ENCODE results near the gene ASB13. TPM values are rescaled to one million over a fixed set of nuclear protein-coding genes. Genes with fewer than 3 reads are reported as not detected.

ASB13 gene
- total and polyA plus RNA-seq, 2 donors (not counting 1 experiment from before 2014, with no cell fraction given) = 5.4 to 15.4 TPM

DNA sequence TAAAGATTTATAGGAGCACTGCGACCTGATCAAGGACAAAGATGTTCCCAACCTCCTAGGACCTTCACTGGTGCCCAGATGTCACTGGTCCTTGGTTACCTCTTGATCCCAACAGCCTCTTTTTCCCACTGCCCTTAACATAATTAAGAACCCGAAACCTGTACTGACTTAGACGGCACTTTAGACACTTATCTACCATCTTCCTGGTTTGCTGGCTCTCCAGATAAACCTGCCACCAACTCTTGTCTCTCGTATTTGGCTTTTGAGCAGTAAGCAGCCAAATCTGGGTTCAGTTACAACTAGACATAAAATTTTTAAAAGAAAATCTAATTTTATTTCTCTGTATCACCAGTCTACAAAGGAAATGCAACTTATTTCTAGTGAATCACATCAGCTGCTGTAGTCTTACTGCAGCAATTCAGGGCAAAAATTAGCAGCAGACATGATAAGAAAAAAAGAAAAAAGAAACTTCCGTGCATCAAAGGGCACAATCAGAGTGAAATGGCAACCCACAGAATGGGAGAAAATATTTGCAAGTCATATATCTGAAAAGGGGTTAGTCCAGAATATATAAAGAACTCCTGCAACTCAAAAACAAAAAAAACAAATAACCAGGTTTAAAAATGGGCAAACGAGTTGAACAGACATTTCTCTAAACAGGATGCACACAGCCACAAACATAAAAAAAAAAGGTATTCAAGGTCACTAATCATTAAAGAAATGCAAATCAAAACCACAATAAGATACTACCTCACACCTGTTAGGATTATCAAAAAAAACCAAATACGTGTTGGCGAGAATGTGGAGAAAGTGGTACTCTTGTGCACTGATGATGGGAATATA is 9.4 kb downstream of the ASB13 start:
- Histone ChIP-seq H2AFZ (ENCODE audit: low read length) (no peak overlapping the region), H3K4me3 (replicated peaks in 1 of 4; ENCODE audit: control extremely low read depth in 1 of 4, insufficient read depth in 1 of 4, low read depth in 3 of 4, low read length in 4 of 4) (no peak overlapping the region), H3K36me3 (ENCODE audit: control insufficient read depth, insufficient read depth, low read length) (no peaks in the 10 kb centered on the region), H3K27me3 (ENCODE audit: control insufficient read depth, insufficient read depth, low read length) (no peaks in the 10 kb centered on the region), H3K4me2 (ENCODE audit: extremely low read depth, insufficient read depth, low read length) (no peak overlapping the region), H3K27ac (ENCODE audit: insufficient read depth, low read length) (no peak overlapping the region), H3K9ac (ENCODE audit: insufficient read depth, low read length) (no peak overlapping the region), H4K20me1 (ENCODE audit: control insufficient read depth, extremely low read depth, insufficient read depth, low read length) (no peaks in the 10 kb centered on the region), H3K79me2 (ENCODE audit: control insufficient read depth, insufficient read depth, low read length) (no peaks in the 10 kb centered on the region), H3K9me3 (ENCODE audit: control insufficient read depth, insufficient read depth, low read depth, low read length) (no peaks in the 10 kb centered on the region), H3K4me1 (ENCODE audit: control insufficient read depth, extremely low read depth, insufficient read depth, low read length) (peaks cover 3% of the 10 kb centered on the region)
- DNase-seq (ENCODE audit: low read depth in 2 of 2) = no peak
- TF ChIP-seq, protein P1, sequence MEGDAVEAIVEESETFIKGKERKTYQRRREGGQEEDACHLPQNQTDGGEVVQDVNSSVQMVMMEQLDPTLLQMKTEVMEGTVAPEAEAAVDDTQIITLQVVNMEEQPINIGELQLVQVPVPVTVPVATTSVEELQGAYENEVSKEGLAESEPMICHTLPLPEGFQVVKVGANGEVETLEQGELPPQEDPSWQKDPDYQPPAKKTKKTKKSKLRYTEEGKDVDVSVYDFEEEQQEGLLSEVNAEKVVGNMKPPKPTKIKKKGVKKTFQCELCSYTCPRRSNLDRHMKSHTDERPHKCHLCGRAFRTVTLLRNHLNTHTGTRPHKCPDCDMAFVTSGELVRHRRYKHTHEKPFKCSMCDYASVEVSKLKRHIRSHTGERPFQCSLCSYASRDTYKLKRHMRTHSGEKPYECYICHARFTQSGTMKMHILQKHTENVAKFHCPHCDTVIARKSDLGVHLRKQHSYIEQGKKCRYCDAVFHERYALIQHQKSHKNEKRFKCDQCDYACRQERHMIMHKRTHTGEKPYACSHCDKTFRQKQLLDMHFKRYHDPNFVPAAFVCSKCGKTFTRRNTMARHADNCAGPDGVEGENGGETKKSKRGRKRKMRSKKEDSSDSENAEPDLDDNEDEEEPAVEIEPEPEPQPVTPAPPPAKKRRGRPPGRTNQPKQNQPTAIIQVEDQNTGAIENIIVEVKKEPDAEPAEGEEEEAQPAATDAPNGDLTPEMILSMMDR (conservative IDR thresholded peaks at IDR 0.05 in 1 of 2, IDR thresholded peaks at IDR 0.05 in 1 of 2; ENCODE audit: low read depth in 1 of 2, low read length in 2 of 2) = no peak
- no peak for TF ChIP-seq EZH2 (IDR thresholded peaks at IDR 0.05; ENCODE audit: low read length, missing control alignments)

GRCh38 chr10:5655121-5655520 is 11.3 kb downstream of the ASB13 start:
- no peak for DNase-seq (ENCODE audit: low read depth in 2 of 2)
- Histone ChIP-seq H4K20me1 (ENCODE audit: control insufficient read depth, extremely low read depth, insufficient read depth, low read length) (no peaks in the 10 kb centered on the region), H3K9me3 (ENCODE audit: control insufficient read depth, insufficient read depth, low read depth, low read length) (no peaks in the 10 kb centered on the region), H3K4me2 (ENCODE audit: extremely low read depth, insufficient read depth, low read length) (no peak overlapping the region), H3K36me3 (ENCODE audit: control insufficient read depth, insufficient read depth, low read length) (no peaks in the 10 kb centered on the region), H3K9ac (ENCODE audit: insufficient read depth, low read length) (no peak overlapping the region), H3K4me1 (ENCODE audit: control insufficient read depth, extremely low read depth, insufficient read depth, low read length) (peaks cover 2% of the 10 kb centered on the region), H3K79me2 (ENCODE audit: control insufficient read depth, insufficient read depth, low read length) (no peaks in the 10 kb centered on the region), H3K27ac (ENCODE audit: insufficient read depth, low read length) (no peak overlapping the region), H3K4me3 (replicated peaks in 1 of 4; ENCODE audit: control extremely low read depth in 1 of 4, insufficient read depth in 1 of 4, low read depth in 3 of 4, low read length in 4 of 4) (no peak overlapping the region), H3K27me3 (ENCODE audit: control insufficient read depth, insufficient read depth, low read length) (no peaks in the 10 kb centered on the region), H2AFZ (ENCODE audit: low read length) (no peak overlapping the region)
- TF ChIP-seq, protein P1 (conservative IDR thresholded peaks at IDR 0.05 in 1 of 2, IDR thresholded peaks at IDR 0.05 in 1 of 2; ENCODE audit: low read depth in 1 of 2, low read length in 2 of 2) = no peak
- no peak for TF ChIP-seq EZH2 (IDR thresholded peaks at IDR 0.05; ENCODE audit: low read length, missing control alignments)

- no peaks in the 10 kb centered on the region for H3K27me3 ChIP-seq (ENCODE audit: control insufficient read depth, insufficient read depth, low read length)
- H3K36me3 ChIP-seq (ENCODE audit: control insufficient read depth, insufficient read depth, low read length) = no peaks in the 10 kb centered on the region
- H3K9me3 ChIP-seq (ENCODE audit: control insufficient read depth, insufficient read depth, low read depth, low read length) = no peaks in the 10 kb centered on the region
- no peak for TF ChIP-seq EZH2 (IDR thresholded peaks at IDR 0.05; ENCODE audit: low read length, missing control alignments)
- TF ChIP-seq, protein P1 (conservative IDR thresholded peaks at IDR 0.05 in 1 of 2, IDR thresholded peaks at IDR 0.05 in 1 of 2; ENCODE audit: low read depth in 1 of 2, low read length in 2 of 2) = no peak
- no peak overlapping the region for H3K4me2 ChIP-seq (ENCODE audit: extremely low read depth, insufficient read depth, low read length)
- H4K20me1 ChIP-seq (ENCODE audit: control insufficient read depth, extremely low read depth, insufficient read depth, low read length) = no peaks in the 10 kb centered on the region
- H3K4me1 ChIP-seq (ENCODE audit: control insufficient read depth, extremely low read depth, insufficient read depth, low read length) = no peaks in the 10 kb centered on the region
- no peak overlapping the region for H3K9ac ChIP-seq (ENCODE audit: insufficient read depth, low read length)
- no peak overlapping the region for H2AFZ ChIP-seq (ENCODE audit: low read length)
- H3K79me2 ChIP-seq (ENCODE audit: control insufficient read depth, insufficient read depth, low read length) = no peaks in the 10 kb centered on the region
- no peak overlapping the region for H3K4me3 ChIP-seq (replicated peaks in 1 of 4; ENCODE audit: control extremely low read depth in 1 of 4, insufficient read depth in 1 of 4, low read depth in 3 of 4, low read length in 4 of 4)
- no peak overlapping the region for H3K27ac ChIP-seq (ENCODE audit: insufficient read depth, low read length)
- DNase-seq (ENCODE audit: low read depth in 2 of 2) = no peak
Measured at GRCh38 chr10:5654218-5654755, 12.1 kb downstream of the ASB13 start.
